GM12875 (cell line): ENCODE data around the gene SHMT2.

Experiments
- H3K4me3 ChIP-seq: one replicate; pipeline ENCODE4 v1.5.1; 2011; ENCODE audit warnings: low read depth, low read length, control low read depth
- TF ChIP-seq, protein P1 (sequence below): IDR thresholded peaks from 2 replicates; pipeline ENCODE4 v1.5.1; 2011; ENCODE audit warnings: low read depth, mild to moderate bottlenecking, control low read depth, inconsistent platforms, low read length, moderate library complexity, borderline replicate concordance; ENCODE audit not compliant: insufficient read depth

The SHMT2 gene

DNA sequence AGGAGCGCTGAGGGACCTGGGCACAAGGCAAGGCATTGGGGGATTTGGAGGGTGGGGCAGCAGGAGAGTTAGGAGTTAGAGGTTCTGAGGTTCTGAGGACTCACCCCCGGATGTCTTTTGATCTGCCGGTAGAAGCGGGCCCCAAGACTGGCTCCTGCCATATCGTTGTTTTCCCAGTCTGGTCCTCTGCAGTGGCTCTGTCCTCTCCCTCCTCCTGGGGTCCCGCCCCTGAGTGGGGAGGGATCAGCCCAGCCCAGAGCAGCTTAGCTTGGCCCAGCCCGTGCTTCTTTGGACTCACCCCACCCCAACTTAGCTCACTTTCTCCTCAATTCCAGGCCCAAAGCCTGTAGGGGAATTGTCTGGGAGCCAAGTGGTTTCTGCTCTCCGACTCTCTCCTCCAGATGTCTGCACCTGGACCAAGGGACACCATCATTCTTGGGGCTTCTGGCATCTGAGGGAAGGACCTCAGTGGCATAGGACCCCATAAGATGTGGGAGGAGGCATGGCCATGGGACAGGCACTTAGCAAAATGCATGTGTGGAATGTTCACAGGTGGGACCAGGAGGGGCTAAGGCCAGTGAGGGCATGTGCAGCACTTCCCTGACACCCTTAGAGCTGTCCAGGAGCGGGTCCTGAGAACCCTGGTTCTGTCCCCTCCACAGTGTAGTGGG, 7.5 kb downstream of the SHMT2 start:
- H3K4me3 ChIP-seq: no peak overlapping the region
- TF ChIP-seq, protein P1, sequence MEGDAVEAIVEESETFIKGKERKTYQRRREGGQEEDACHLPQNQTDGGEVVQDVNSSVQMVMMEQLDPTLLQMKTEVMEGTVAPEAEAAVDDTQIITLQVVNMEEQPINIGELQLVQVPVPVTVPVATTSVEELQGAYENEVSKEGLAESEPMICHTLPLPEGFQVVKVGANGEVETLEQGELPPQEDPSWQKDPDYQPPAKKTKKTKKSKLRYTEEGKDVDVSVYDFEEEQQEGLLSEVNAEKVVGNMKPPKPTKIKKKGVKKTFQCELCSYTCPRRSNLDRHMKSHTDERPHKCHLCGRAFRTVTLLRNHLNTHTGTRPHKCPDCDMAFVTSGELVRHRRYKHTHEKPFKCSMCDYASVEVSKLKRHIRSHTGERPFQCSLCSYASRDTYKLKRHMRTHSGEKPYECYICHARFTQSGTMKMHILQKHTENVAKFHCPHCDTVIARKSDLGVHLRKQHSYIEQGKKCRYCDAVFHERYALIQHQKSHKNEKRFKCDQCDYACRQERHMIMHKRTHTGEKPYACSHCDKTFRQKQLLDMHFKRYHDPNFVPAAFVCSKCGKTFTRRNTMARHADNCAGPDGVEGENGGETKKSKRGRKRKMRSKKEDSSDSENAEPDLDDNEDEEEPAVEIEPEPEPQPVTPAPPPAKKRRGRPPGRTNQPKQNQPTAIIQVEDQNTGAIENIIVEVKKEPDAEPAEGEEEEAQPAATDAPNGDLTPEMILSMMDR: no peak

DNA sequence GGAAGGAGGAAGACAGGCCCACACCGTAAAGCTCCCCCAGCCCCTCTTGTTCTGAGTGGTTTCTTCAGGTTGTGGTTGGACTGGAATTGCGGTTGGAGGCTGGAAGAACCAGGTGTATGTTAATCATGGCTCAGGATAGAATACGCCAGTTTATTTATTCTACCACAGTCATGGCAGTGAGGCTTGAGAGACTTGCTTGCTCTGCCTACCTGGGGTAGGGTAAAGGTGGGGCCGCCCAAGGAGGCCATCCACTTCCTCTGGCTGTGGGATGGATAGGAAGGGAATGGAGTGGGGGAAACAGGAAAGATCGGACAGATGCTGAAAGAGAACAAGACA, 8.1 kb downstream of the SHMT2 start:
- TF ChIP-seq, protein P1: no peak
- no peak overlapping the region for H3K4me3 ChIP-seq

DNA sequence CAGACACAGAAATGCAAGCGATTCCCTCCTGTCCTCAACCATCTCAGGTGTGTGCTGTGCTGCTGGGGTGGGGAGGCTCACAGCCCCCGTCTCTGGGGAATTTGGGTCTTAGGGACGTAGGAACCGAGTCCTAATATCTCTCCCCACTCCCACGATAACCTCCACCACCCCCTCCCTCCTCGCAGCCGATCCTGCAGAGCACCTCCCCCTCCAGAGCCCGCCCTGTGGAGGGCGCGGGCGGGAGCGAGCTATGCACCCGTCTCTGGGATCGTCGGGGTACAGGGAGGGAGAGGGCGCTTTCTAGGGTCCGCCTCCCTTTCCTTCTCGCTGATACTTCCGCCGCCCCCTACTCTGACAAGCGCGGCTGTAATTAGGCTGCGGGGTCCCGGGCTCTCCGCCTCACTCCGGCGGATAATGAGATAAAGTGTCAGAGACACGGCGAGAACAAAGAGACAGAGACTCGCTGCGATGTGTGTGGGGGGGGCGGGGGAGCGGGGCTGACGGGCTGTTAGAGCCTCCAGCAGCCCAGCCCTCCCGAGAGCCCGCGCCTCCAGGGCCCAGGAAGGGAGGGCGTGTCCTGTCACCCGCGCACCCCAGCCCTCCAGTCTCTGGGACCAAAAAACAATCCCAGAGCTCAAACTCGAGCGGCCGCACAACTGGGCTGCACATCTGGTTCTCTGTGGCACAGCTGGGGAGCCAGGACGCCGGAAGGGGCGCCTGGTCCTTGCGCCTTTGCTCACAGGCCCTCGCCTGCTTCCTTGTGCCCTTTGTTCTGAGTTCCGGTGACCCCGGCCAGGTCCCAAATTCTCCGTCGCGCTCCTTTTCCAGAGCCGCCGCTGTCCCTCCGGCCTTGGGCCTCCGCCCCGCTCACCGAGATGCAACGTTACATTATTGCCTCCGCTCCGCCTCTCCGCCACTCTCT, 8.7 kb downstream of the SHMT2 start:
- TF ChIP-seq, protein P1: no peak
- H3K4me3 ChIP-seq: peak overlapping the region; percentile 42

DNA sequence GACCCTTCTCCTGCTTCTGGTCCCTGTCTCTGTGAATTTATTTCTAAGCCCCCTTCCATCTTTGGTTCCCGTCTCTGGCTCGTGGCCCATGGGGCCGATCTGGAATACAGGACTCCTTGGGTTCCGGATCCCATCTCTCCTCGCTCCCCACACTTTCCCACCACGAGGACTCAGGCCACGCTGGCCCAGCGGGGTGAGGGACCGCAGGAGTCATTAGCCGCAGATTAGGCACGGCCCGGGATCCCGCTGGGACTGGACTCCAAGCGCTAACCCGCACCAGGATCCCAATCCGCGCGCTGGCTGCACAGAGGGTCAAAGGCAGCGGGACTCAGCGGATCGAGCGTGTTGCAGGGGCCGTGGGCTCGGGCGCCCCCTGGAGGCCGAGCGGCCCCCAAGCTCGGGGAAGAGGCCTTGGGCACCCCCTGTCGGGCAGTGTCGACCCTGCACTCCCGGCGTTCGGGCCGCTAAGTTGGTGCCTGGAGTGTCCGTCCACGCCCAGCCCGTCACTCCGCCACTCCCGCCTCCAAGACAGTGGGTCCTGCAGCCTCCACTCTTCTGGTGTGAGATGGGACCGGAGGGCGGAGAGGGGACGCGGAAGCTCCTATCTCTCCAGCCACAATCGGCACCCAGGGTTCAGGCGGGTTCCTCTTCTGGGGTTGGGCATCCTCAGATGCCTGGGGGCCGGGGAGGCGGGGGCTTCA, 9.5 kb downstream of the SHMT2 start:
- peak overlapping the region; percentile 62 for H3K4me3 ChIP-seq
- TF ChIP-seq, protein P1: peak; percentile 100

DNA sequence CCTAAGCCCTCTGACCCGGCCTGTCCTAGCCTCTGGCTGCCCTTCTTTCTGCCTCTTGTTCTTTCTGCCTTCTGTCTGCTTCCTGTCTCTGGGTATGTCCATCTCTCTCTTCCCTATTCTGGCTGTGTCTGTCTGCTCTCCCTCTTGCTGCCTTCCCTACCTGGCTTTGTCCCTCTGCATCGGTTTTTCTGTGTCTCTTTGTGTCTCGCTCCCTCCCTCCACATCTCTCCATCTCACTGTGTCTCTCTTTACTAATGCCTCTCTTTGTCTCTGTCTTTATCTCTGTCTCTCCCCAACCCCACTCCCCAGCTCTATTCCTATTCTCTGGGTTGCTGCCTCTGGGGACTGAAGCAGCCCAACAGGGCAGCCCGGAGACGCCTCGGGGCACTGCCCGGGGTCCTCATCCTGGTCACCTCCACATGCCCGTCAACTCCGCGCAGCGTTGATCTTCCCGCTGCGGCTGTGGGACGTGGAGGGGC, 10.1 kb downstream of the SHMT2 start:
- peak overlapping the region; percentile 62 for H3K4me3 ChIP-seq
- TF ChIP-seq, protein P1: no peak

DNA sequence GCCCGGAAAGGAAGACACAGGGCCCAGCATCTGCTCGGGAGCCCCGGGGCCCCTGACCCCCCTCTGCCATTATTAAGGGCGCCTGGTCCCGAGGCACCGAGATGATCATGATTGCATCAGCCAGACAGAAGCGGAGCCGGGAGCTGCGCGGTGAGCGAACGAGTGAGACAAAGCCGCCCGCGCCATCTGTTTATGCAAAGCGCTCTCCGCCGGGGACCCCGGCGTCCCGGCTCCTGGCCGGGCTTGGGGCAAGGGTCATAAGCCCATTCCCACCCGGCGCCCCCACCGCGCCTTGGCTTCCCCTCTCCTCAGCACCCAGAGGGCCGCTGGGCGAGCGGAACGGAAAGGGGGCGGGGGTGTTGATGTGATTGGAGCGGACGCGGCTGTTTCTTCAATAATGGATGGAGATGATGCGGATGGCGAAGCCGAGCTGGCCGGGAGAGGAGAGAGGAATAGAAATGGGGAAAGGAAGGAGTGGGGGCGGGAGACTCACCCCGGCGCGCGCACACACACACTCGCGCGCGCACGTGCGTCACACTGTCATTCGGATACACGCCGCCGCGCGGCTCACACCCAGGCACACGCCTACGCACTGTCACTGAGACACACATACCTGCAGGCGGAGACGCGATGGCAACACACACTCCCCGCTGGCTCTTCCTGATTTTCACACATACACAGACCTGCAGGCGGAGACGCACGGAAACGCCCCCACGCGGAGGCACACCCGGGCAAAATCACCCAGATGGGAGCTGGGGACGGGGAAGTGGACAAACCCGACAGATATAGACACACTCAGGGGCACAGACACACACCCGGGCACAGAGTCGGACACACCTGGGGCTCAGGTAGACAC, 10.8 kb downstream of the SHMT2 start:
- TF ChIP-seq, protein P1: no peak
- H3K4me3 ChIP-seq: peak overlapping the region; percentile 62
